Stimulated activated CD8-positive, alpha-beta memory T cell treated with anti-CD3 and anti-CD28 coated beads, Interleukin-12 subunit alpha, Interleukin-12 subunit beta, amount 100 ng/mL, for 1 hour (primary cell): ENCODE results near the gene CARD11.
"Not testable (repeated sequence)": the region's sequence is repeated elsewhere in the genome, so short reads cannot be mapped to it uniquely, and the experiment has no call there.

ENCODE experiments used
- DNase-seq: peaks from one replicate; pipeline ENCODE4 v3.0.0-alpha.2; 2020; ENCODE audit warnings: low read depth

Gene CARD11

GRCh38 chr7:3064067-3064466 is 20.4 kb upstream of the CARD11 start:
- DNase-seq = no peak

DNA sequence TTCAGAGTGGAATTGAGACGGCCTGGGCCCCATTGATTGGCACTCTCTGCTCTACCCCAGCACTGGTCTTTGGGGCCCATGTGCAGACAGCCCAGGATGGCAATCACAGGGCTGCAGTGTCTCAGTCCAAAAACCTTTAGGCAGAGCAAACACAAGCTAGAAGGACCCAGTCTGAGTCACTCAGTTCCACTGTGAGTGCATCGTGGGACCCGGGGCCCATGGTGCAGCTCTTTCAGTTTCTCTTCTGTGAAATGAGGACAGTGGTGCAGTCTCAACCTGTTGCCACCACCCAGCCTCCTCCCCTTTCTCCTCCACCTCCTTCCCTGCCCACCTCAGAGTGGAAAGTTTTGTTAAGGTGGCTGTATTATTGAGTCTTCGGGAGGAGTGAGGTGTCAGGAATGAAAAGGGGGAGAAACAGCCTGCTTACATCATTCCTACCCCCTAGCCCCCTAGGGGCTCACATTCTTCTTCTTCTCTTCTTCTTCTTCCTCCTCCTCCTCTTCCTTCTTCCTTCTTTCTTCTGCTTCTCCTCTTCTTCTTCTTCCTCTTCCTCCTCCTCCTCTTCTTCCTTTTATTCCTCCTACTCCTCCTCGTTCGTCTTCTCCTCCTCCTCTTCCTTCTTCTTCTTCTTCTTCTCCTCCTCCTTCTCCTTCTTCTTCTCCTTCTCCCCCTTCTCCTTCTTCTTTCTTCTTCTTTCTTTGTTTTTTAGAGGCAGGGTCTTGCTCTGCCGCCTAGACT is 19.5 kb upstream of the CARD11 start:
- DNase-seq = peak; percentile 57

DNA sequence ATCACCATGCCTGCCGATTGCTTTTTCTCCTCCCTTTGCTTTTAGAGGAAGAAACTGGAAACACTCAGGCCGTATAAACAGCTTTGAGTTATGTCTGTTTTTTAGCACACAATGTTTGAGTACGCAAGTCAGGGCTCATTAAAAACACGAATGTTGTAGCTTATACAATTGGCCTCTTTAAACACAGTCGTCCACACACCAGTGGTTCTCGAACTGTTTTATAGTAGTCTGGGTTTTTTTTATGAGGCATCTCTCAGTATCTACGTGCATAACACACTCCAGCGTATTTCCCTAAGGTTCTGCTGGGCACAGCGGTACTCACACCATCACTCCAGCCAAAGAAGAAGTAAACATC is 13.4 kb upstream of the CARD11 start:
- DNase-seq = no peak

DNA sequence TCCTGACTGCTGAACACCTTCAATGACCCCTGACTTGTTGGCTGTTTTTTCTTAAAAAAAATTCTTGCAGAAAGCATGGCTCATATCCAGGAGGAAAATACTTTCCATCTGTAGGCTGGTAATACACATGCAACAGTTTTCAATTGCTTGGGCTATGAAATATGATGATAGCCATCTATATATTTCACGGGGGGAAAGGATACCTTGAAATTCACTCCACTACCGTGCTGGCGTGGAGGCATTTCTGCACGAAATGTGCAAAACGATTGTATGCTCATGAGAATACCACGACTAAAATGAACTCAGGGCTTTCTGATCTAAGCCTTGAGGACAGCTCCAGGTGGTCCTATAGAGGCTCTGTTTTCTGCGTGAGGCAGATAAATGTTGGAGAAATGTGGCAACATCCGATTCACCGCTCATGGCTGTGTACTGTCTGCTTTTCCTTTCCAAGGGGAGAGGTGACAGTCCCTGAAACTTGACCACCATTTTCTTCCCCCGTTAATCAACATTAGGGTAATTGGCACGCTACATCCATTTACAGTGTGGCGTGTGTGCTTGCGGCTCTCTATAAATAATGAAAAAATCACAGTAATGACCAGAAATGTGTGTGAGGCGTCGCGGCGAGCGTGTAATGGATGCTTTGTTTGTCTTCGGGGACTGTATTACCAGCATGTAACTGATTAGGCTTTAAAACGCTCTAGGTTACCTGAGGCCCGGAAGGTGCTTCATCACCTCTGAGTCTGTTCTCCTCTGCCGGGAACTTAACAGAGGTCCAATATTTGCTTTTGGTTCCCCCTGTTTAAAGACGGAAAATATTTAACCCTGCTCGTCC is 12.8 kb upstream of the CARD11 start:
- no peak for DNase-seq

DNA sequence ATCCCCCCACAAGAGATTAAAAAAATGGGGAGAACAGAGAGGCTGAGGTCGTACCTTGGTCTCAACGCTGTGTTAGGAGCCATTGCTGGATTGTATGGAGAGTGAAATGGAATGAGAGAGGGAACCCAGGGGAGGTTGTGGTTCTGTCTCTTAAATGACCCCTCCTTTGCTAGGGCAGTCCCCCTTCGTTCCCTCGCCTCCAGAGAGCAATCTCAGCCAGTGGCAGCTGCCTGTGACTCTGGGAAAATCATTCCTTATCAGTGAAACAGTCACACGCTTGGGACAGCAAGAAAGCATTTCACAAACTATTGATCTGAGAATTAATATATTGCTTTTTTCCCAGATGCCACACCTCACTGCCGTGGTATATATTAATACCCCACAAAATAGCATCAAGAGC is 12.0 kb upstream of the CARD11 start:
- no peak for DNase-seq

GRCh38 chr7:3042861-3043489 is 692 bp downstream of the CARD11 start:
- peak; percentile 63 for DNase-seq

GRCh38 chr7:3041986-3042675 is 1.5 kb downstream of the CARD11 start:
- DNase-seq = no peak

GRCh38 chr7:3039787-3040186 is 3.9 kb downstream of the CARD11 start:
- DNase-seq = no peak

- DNase-seq = not testable (repeated sequence)
Measured at GRCh38 chr7:3038011-3038410, 5.7 kb downstream of the CARD11 start.

GRCh38 chr7:3037259-3037658 is 6.4 kb downstream of the CARD11 start:
- no peak for DNase-seq

GRCh38 chr7:3034591-3035150 is 9.0 kb downstream of the CARD11 start:
- no peak for DNase-seq

GRCh38 chr7:3033581-3033980 is 10.1 kb downstream of the CARD11 start:
- no peak for DNase-seq

DNA sequence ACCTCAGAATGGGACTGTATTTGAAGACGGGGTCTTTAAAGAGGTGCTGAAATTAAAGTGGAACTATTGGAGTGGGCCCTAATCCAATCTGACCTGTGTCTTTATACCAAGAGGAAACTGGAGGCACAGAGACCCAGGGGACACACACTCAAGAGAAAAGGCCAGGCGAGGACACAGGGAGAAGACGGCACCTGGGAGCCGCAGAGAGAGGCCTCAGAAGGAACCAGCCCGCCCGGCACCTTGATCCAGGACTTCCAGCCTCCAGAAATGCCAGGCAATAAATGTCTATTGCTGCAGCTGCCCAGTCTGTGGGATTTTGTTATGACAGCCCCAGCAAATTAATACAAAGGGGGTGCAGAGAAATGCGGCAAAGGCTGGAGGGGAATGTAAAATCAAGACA is 10.5 kb downstream of the CARD11 start:
- no peak for DNase-seq

DNA sequence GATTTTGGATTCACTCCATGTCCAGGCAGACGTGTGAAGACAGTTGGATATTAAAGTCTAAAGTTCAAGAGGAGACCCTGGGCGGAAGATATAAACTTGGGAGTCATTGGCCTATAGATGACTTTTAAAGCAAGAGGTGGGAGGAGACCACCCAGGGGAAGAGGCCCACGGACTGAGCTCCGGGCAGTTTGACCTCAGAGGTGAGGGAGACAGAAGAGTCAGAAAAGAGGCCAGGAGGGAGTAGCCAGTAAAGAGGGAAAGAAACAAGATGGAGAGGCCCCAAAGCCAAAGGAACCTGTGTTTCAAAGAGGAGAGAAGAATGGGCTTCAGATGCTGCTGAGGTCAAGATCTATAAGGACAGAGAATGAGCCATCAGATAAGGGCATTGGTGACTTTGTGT is 11.4 kb downstream of the CARD11 start:
- no peak for DNase-seq

DNA sequence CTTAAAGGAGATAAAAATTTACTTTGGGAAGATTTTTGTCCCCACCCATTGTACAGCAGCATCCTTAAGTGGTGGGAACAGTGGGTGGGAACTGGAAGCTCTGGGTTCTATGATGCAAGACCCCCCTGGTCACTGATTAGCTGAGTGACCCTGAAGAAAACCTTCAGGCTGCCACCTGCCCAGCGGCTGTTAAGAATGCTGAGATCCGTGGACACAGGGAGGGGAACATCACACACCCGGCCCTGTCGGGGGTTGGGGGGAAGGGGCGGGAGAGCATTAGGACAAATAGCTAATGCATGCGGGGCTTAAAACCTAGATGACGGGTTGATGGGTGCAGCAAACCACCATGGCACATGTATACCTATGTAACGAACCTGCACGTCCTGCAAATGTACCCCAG is 14.5 kb downstream of the CARD11 start:
- DNase-seq = no peak

DNA sequence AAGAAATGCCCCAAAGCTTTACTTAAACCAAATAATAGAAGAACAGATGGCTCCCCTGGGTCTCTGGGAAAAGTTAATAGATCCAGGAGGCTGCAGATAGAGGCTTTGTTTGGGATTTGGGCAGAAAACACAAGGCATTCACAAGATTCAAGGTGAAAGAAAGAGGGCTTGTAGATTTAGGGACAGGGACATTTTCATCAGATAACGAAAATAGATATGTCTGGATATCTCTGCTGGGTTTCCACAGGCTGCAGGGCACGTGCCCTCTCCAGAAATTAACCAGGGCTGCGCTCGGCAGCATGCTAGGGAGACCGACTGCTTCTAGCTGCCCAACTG is 14.9 kb downstream of the CARD11 start:
- DNase-seq = no peak

DNA sequence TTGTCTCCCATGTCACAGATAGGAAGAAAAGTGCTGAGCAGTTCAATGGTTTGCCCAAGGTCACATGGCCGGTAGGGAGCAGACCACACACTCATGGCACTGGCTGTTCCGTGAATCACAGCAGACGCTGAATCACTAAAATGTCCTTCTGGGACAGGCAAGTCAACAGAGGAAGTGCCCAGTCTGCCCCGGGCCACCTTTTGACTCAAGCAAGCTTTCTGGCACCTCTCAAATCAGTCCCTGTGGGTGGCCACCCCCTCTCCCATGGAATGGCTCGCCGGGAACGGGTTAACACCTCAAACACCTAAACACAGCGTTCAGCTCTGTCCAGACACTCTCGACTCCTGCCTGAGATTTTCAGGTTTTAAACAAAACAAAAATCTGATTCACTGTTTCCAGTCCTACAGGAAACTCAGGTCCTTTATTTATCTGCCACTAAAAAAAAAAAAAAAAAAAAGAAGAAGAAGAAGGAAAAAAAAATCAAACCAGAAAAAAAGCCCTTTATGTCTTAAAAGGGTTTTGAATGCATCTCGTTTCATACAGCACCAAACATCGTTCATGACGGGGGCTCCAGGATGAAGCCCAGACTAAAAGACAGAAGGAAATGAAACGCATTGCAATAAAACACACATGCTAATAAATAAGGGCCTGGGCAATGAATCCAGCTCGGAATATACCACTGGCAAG is 15.5 kb downstream of the CARD11 start:
- DNase-seq = peak; percentile 3

- DNase-seq = no peak
Measured at GRCh38 chr7:3027005-3027845, 16.4 kb downstream of the CARD11 start.

GRCh38 chr7:3025616-3026015 is 18.1 kb downstream of the CARD11 start:
- no peak for DNase-seq

DNA sequence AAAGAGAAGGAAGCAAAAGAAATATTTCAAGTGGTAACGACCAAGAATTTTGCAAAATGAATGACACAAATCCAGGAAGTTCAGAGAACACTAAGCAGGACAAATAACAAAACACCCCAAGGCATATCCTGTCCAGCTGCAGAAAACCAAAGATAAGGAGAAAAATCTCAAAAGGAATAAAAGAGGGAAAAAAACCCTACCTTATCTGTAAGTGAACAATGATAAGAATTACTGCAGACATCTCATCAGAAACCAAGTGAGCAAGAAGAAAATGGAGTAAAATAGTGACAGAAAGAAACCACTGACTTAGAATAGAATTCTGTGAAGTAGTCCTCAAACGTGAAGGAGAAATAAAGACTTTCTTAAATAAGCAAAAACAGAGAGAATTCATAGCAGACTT is 21.8 kb downstream of the CARD11 start:
- DNase-seq = no peak

DNA sequence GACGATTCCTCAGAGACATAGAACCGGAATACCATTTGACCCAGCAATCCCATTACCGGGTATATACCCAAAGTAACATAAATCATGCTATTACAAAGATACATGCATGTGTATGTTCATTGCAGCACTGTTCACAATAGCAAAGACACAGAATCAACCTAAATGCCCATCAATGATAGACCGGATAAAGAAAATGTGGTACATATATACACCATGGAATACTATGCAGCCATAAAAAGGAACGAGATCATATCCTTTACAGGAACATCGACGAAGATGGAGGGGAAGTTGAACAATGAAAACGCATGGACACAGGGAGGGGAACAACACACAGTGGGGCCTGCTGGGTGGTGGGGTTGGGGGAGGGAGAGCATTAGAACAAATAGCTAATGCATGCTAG is 22.4 kb downstream of the CARD11 start:
- DNase-seq = not testable (repeated sequence)
